ENCODE data around the gene PRAMEF15.
"Not testable (repeated sequence)": the region's sequence is repeated elsewhere in the genome, so short reads cannot be mapped to it uniquely, and the experiment has no call there.

The PRAMEF15 gene

GRCh38 chr1:13315281-13315680 lies at the start of gene PRAMEF15:
Gene PRAMEF15 (plus strand): TSS chr1:13315581. CDS start chr1:13318408, 2,827 bp downstream.
- DNase-seq (ENCODE audit: low spot score) = not testable (repeated sequence)

- DNase-seq (ENCODE audit: low spot score) = peak; percentile 0
Measured at GRCh38 chr1:13277016-13277415, 38.4 kb upstream of the PRAMEF15 start.

- peak; percentile 11 for DNase-seq (ENCODE audit: low spot score)
Measured at GRCh38 chr1:13279617-13280016, 35.8 kb upstream of the PRAMEF15 start.

- DNase-seq (ENCODE audit: low spot score) = not testable (repeated sequence)
Measured at GRCh38 chr1:13285037-13285436, 30.3 kb upstream of the PRAMEF15 start, which contains the start of gene PRAMEF8. Gene PRAMEF8 (minus strand): TSS chr1:13285137. CDS start chr1:13284091, 1,046 bp downstream.

GRCh38 chr1:13289030-13289429 lies 26.4 kb upstream of the PRAMEF15 start:
- not testable (repeated sequence) for DNase-seq (ENCODE audit: low spot score)

- not testable (repeated sequence) for DNase-seq (ENCODE audit: low spot score)
Measured at GRCh38 chr1:13297216-13297931, 18.0 kb upstream of the PRAMEF15 start.

- not testable (repeated sequence) for DNase-seq (ENCODE audit: low spot score)
Measured at GRCh38 chr1:13298699-13299098, 16.7 kb upstream of the PRAMEF15 start.

- DNase-seq (ENCODE audit: low spot score) = not testable (repeated sequence)
Measured at GRCh38 chr1:13302197-13302596, 13.2 kb upstream of the PRAMEF15 start.

- DNase-seq (ENCODE audit: low spot score) = not testable (repeated sequence)
Measured at GRCh38 chr1:13303239-13303638, 12.1 kb upstream of the PRAMEF15 start, which contains the start of gene PRAMEF33. Gene PRAMEF33 (plus strand): TSS chr1:13303539. CDS start chr1:13305955, 2,416 bp downstream.

- not testable (repeated sequence) for DNase-seq (ENCODE audit: low spot score)
Measured at GRCh38 chr1:13342496-13342895, 27.1 kb downstream of the PRAMEF15 start.

GRCh38 chr1:13347034-13347433 lies 31.7 kb downstream of the PRAMEF15 start, which contains the start of gene PRAMEF14:
Gene PRAMEF14 (minus strand): TSS chr1:13347134. CDS start chr1:13345314, 1,820 bp downstream.
- not testable (repeated sequence) for DNase-seq (ENCODE audit: low spot score)

- DNase-seq (ENCODE audit: low spot score) = not testable (repeated sequence)
Measured at GRCh38 chr1:13353476-13353875, 38.1 kb downstream of the PRAMEF15 start.

GRCh38 chr1:13354475-13354874 lies 39.1 kb downstream of the PRAMEF15 start:
- not testable (repeated sequence) for DNase-seq (ENCODE audit: low spot score)

GRCh38 chr1:13356774-13357173 lies 41.4 kb downstream of the PRAMEF15 start:
- peak; percentile 61 for DNase-seq (ENCODE audit: low spot score)

- DNase-seq (ENCODE audit: low spot score) = not testable (repeated sequence)
Measured at GRCh38 chr1:13362364-13362763, 47.0 kb downstream of the PRAMEF15 start.

GRCh38 chr1:13364928-13365327 lies 49.5 kb downstream of the PRAMEF15 start:
- not testable (repeated sequence) for DNase-seq (ENCODE audit: low spot score)

GRCh38 chr1:13366536-13366935 lies 51.2 kb downstream of the PRAMEF15 start:
- DNase-seq (ENCODE audit: low spot score) = not testable (repeated sequence)

- not testable (repeated sequence) for DNase-seq (ENCODE audit: low spot score)
Measured at GRCh38 chr1:13368544-13368943, 53.2 kb downstream of the PRAMEF15 start.

Measured in RKO (cell line).